Tibial nerve (tissue), 4 donors: Measurements from ENCODE around the gene IL17B. TPM values are rescaled to one million over a fixed set of nuclear protein-coding genes. Genes with fewer than 3 reads are reported as not detected.

ENCODE experiments used
- DNase-seq, 2 donors: peaks; one replicate each; pipeline ENCODE4 v3.0.0-alpha.2; 2019; ENCODE audit warnings: low spot score in 2 of 2
- H3K27ac ChIP-seq, 4 donors: fragments of 200-600 bp; sonication (generic) in 3 of 4; one replicate each; pipeline ENCODE4 v1.5.1; 2017 to 2019; ENCODE audit warnings: mild to moderate bottlenecking in 1 of 4
- H3K27me3 ChIP-seq, 2 donors: fragments of 200-600 bp; sonication (generic) in 1 of 2; one replicate each; pipeline versions ENCODE4 v1.5.1 to v1.6.0; 2017 to 2019
- H3K36me3 ChIP-seq, 3 donors: fragments of 200-600 bp; sonication (generic); one replicate each; pipeline ENCODE4 v1.5.1; 2018 to 2019
- H3K4me1 ChIP-seq, 4 donors: fragments of 200-600 bp; sonication (generic) in 3 of 4; one replicate each; pipeline ENCODE4 v1.5.1; 2017 to 2019
- H3K4me3 ChIP-seq, 4 donors: fragments of 200-600 bp; sonication (generic) in 3 of 4; one replicate each; pipeline ENCODE4 v1.5.1; 2017 to 2019; ENCODE audit warnings: mild to moderate bottlenecking in 1 of 4, moderate library complexity in 1 of 4
- H3K9me3 ChIP-seq, 4 donors: fragments of 200-600 bp; sonication (generic) in 3 of 4; one replicate each; pipeline ENCODE4 v1.5.1; 2017 to 2019
- CTCF ChIP-seq, 5 experiments: fragments of 200-600 bp in 3 of 5; fragments of 450-650 bp in 2 of 5; sonication (generic) in 3 of 5; IDR thresholded peaks; one replicate each; pipeline ENCODE4 v1.5.1; 2016 to 2019; ENCODE audit warnings: antibody characterized with exemption in 5 of 5, mild to moderate bottlenecking in 3 of 5, moderate library complexity in 2 of 5
- EP300 ChIP-seq, 2 donors: sonication (generic); formaldehyde crosslinking; IDR thresholded peaks; one replicate each; pipeline ENCODE4 v1.6.1; 2017; ENCODE audit warnings: antibody characterized with exemption in 2 of 2, mild to moderate bottlenecking in 1 of 2
- POLR2A ChIP-seq, 2 donors: fragments of 450-650 bp; IDR thresholded peaks; one replicate each; pipeline ENCODE4 v1.6.1; 2017; ENCODE audit warnings: antibody characterized with exemption in 2 of 2, mild to moderate bottlenecking in 2 of 2, moderate library complexity in 2 of 2
- WGBS, 2 donors: methylation state at CpG; one replicate each; pipeline ENCODE4 v1.1.5; 2018; 5-methylcytosine and 5-hydroxymethylcytosine counted together
- total RNA-seq, 4 donors: library from RNA; depleted of rRNA; stranded (reverse); fragments of >200 nt; gene quantifications; one replicate each; pipeline ENCODE4 v1.1.0, GENCODE V29; 2016

Gene IL17B
- total RNA-seq, 4 donors from 2014 or later = 22.8 to 109 (median 80.7) TPM

GRCh38 chr5:149418910-149419531, 39.9 kb upstream of the IL17B start:
- 70 to 74% methylated on average over 6 of the region's 6 CpGs for WGBS, 2 donors
- H3K27me3 ChIP-seq = no peaks in the 10 kb centered on the region
- H3K36me3 ChIP-seq = no peaks in the 10 kb centered on the region
- H3K27ac ChIP-seq = peak overlapping the region; percentile 20 to 77 (median 56)
- H3K9me3 ChIP-seq = no peaks in the 10 kb centered on the region
- TF ChIP-seq POLR2A (IDR thresholded peaks at IDR 0.05) (no peak), EP300 (IDR thresholded peaks at IDR 0.05) (no peak), CTCF (IDR thresholded peaks at IDR 0.05) (no peak)
- no peak for DNase-seq
- H3K4me1 ChIP-seq = peaks cover 0 to 69% (median 22%) of the 10 kb centered on the region in 4 donors
- no peak overlapping the region for H3K4me3 ChIP-seq

GRCh38 chr5:149417711-149418368, 38.7 kb upstream of the IL17B start:
- no peak for DNase-seq
- H3K4me1 ChIP-seq = peaks cover 0 to 59% (median 12%) of the 10 kb centered on the region in 4 donors
- no peak overlapping the region for H3K4me3 ChIP-seq
- H3K27ac ChIP-seq = peak overlapping the region in 3 of 4 donors; percentile 42 to 67 (median 54)
- no peaks in the 10 kb centered on the region for H3K27me3 ChIP-seq
- no peaks in the 10 kb centered on the region for H3K36me3 ChIP-seq
- WGBS, 2 donors = 58 to 74% methylated on average over 8 to 9 of the region's 9 CpGs
- TF ChIP-seq POLR2A (IDR thresholded peaks at IDR 0.05) (no peak), CTCF (IDR thresholded peaks at IDR 0.05) (no peak), EP300 (IDR thresholded peaks at IDR 0.05) (no peak)
- no peaks in the 10 kb centered on the region for H3K9me3 ChIP-seq

- WGBS, 2 donors = 31 to 41% methylated on average over 8 of the region's 8 CpGs
- Histone ChIP-seq H3K36me3 (no peaks in the 10 kb centered on the region), H3K27me3 (no peaks in the 10 kb centered on the region), H3K4me3 (no peak overlapping the region), H3K27ac (peak overlapping the region in 3 of 4 donors; percentile 8 to 67 (median 54)), H3K4me1 (peaks cover 0 to 59% (median 6%) of the 10 kb centered on the region in 4 donors), H3K9me3 (no peaks in the 10 kb centered on the region)
- DNase-seq = no peak
- TF ChIP-seq CTCF (IDR thresholded peaks at IDR 0.05) (no peak), EP300 (IDR thresholded peaks at IDR 0.05) (no peak), POLR2A (IDR thresholded peaks at IDR 0.05) (no peak)
These were observed 38.1 kb upstream of the IL17B start for GRCh38 chr5:149416987-149417710.

GRCh38 chr5:149415066-149415967, 36.2 kb upstream of the IL17B start:
- Histone ChIP-seq H3K36me3 (no peaks in the 10 kb centered on the region), H3K27ac (peak overlapping the region in 3 of 4 donors; percentile 12 to 67 (median 65)), H3K27me3 (no peaks in the 10 kb centered on the region), H3K9me3 (no peaks in the 10 kb centered on the region), H3K4me1 (peaks cover 0 to 42% (median 6%) of the 10 kb centered on the region in 4 donors), H3K4me3 (no peak overlapping the region)
- 81 to 87% methylated on average over 10 of the region's 10 CpGs for WGBS, 2 donors
- TF ChIP-seq POLR2A (IDR thresholded peaks at IDR 0.05) = no peak
- no peak for DNase-seq

GRCh38 chr5:149414405-149415065, 35.4 kb upstream of the IL17B start:
- Histone ChIP-seq H3K4me3 (no peak overlapping the region), H3K9me3 (no peaks in the 10 kb centered on the region), H3K27ac (peak overlapping the region in 3 of 4 donors; percentile 12 to 67 (median 65)), H3K4me1 (peaks cover 0 to 34% (median 6%) of the 10 kb centered on the region in 4 donors), H3K36me3 (no peaks in the 10 kb centered on the region), H3K27me3 (no peaks in the 10 kb centered on the region)
- no peak for DNase-seq
- TF ChIP-seq POLR2A (IDR thresholded peaks at IDR 0.05) (no peak), EP300 (IDR thresholded peaks at IDR 0.05) (no peak), CTCF (IDR thresholded peaks at IDR 0.05) (no peak)
- WGBS, 2 donors = 35 to 52% methylated on average over 7 of the region's 7 CpGs
